Testis (tissue), 2 donors: ENCODE results near the gene DHRS4L2.
"Not testable (repeated sequence)": the region's sequence is repeated elsewhere in the genome, so short reads cannot be mapped to it uniquely, and the experiment has no call there.

Experiments
- CTCF ChIP-seq, 3 experiments: fragments of 450-650 bp in 2 of 3; fragments of 200-600 bp in 1 of 3; sonication (generic) in 1 of 3; IDR thresholded peaks; one replicate each; pipeline ENCODE4 v1.5.1; 2016 to 2019; ENCODE audit warnings: antibody characterized with exemption in 3 of 3, mild to moderate bottlenecking in 2 of 3, moderate library complexity in 1 of 3
- POLR2A ChIP-seq: fragments of 450-650 bp; IDR thresholded peaks from one replicate; pipeline ENCODE4 v1.6.1; 2017; ENCODE audit warnings: antibody characterized with exemption, mild to moderate bottlenecking, moderate library complexity

GRCh38 chr14:23955811-23956210 is 32.9 kb upstream of the DHRS4L2 start:
- not testable (repeated sequence) for TF ChIP-seq POLR2A; CTCF (IDR thresholded peaks at IDR 0.05)
